Pancreas (tissue), 10 donors: Measurements from ENCODE around the gene SHC1. TPM values are rescaled to one million over a fixed set of nuclear protein-coding genes. Genes with fewer than 3 reads are reported as not detected.

Experiments
- ATAC-seq, 4 donors: fragments of 200-7000 bp; cut with Tn5 transposase; one replicate each; pipeline versions ENCODE4 v1.8.0 to v1.9.1; 2020; ENCODE audit warnings: mild to moderate bottlenecking in 4 of 4, moderate library complexity in 4 of 4
- DNase-seq, 6 donors: peaks; one replicate each; pipeline ENCODE4 v3.0.0-alpha.2; 2020
- FAIRE-seq: peaks from 2 replicates; lab custom pipeline; 2012; peaks lifted over from hg19 to GRCh38; lab: Jason Lieb, UNC
- H3K27ac ChIP-seq, 4 donors: fragments of 200-600 bp; sonication (generic); 1 replicate in 3 of 4; 2 replicates in 1 of 4; pipeline versions ENCODE4 v1.5.0 to v1.8.0; 2020
- H3K27me3 ChIP-seq, 4 donors: fragments of 200-600 bp; one replicate each; pipeline ENCODE4 v1.8.0; 2021
- H3K36me3 ChIP-seq, 3 donors: fragments of 200-600 bp; sonication (generic) in 1 of 3; one replicate each; pipeline versions ENCODE4 v1.5.0 to v1.8.0; 2020 to 2021
- H3K4me1 ChIP-seq, 3 donors: fragments of 200-600 bp; one replicate each; pipeline ENCODE4 v1.8.0; 2021
- H3K4me3 ChIP-seq, 4 donors: fragments of 200-600 bp; sonication (generic) in 2 of 4; one replicate each; pipeline versions ENCODE4 v1.5.0 to v1.8.0; 2020 to 2021
- H3K9me3 ChIP-seq, 4 donors: fragments of 200-600 bp; one replicate each; pipeline ENCODE4 v1.8.0; 2021
- whole genome bisulfite sequencing, 2 donors: extraction: QIAGEN DNeasy Blood & Tissue Kit; methylation state at CpG; one replicate each; pipeline ENCODE4 v1.1.7; 2013; 5-methylcytosine and 5-hydroxymethylcytosine counted together
- intact Hi-C, 3 donors: fragments of 100-400 bp; cut with DNase I; formaldehyde crosslinking; loops; one replicate each; pipeline versions ENCODE4 v1.11.1 to v1.14.2; 2022
- polyA plus RNA-seq, 2 donors: library from polyadenylated mRNA; stranded (reverse); fragments of 200-250 nt; gene quantifications; one replicate each; pipeline ENCODE4 v1.2.3, GENCODE V29; 2013
- total RNA-seq, 6 donors: library from RNA; stranded (reverse); fragmentation: NEBNext Ultra II Directional in 4 of 6; extraction: Animal tissue kit (Norgen Biotek cat#: 25700) in 4 of 6; gene quantifications; one replicate each; pipeline versions ENCODE4 v1.2.1 to v1.2.4, GENCODE V29; 2021 to 2023
- TF ChIP-seq, protein P1 (sequence below), 4 donors: fragments of 200-600 bp; sonication (generic) in 3 of 4; IDR thresholded peaks; one replicate each; pipeline versions ENCODE4 v1.5.0 to v1.8.0; 2021; ENCODE audit warnings: antibody characterized with exemption in 4 of 4
- donor health status: healthy with polysubstance abuse.
- donor health status: DM: no; HTN: no; CAD: no; lungs with moderate emphysema.
- donor health status: DM: no; HTN: no; CAD: no.
- donor health status: control.
- donor health status: control.
- donor health status: Bipolar disorder and iron deficiency.
- donor health status: DM: yes; HTN: yes; CAD: no.
- donor health status: DM: no; HTN: no; CAD: no.
- donor health status: DM: no; HTN: no; CAD: no.
- donor health status: DM: yes; HTN: yes; CAD: no.

SHC1 gene
- total and polyA plus RNA-seq, 8 donors = 32.3 to 53.4 (median 40.7) TPM

- TF ChIP-seq, protein P1, sequence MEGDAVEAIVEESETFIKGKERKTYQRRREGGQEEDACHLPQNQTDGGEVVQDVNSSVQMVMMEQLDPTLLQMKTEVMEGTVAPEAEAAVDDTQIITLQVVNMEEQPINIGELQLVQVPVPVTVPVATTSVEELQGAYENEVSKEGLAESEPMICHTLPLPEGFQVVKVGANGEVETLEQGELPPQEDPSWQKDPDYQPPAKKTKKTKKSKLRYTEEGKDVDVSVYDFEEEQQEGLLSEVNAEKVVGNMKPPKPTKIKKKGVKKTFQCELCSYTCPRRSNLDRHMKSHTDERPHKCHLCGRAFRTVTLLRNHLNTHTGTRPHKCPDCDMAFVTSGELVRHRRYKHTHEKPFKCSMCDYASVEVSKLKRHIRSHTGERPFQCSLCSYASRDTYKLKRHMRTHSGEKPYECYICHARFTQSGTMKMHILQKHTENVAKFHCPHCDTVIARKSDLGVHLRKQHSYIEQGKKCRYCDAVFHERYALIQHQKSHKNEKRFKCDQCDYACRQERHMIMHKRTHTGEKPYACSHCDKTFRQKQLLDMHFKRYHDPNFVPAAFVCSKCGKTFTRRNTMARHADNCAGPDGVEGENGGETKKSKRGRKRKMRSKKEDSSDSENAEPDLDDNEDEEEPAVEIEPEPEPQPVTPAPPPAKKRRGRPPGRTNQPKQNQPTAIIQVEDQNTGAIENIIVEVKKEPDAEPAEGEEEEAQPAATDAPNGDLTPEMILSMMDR (IDR thresholded peaks at IDR 0.05) = no peak
- peak overlapping the region; percentile 58 to 87 (median 70) for H3K4me3 ChIP-seq
- peaks cover 26 to 49% (median 34%) of the 10 kb centered on the region in 3 donors for H3K4me1 ChIP-seq
- H3K9me3 ChIP-seq = no peaks in the 10 kb centered on the region
- H3K36me3 ChIP-seq = no peaks in the 10 kb centered on the region
- WGBS, 2 donors = 4 to 12% methylated on average over 5 of the region's 5 CpGs
- ATAC-seq (no peak), DNase-seq (no peak), FAIRE-seq (no peak)
- intact Hi-C loops = no loop called here
- peak overlapping the region; percentile 80 to 98 (median 92) for H3K27ac ChIP-seq
- no peaks in the 10 kb centered on the region for H3K27me3 ChIP-seq
These were observed 34.0 kb upstream of the SHC1 start for GRCh38 chr1:155004352-155005075.

- Histone ChIP-seq H3K4me3 (peak overlapping the region; percentile 58 to 87 (median 70)), H3K9me3 (no peaks in the 10 kb centered on the region), H3K27ac (peak overlapping the region; percentile 80 to 98 (median 92)), H3K4me1 (peaks cover 27 to 55% (median 33%) of the 10 kb centered on the region in 3 donors), H3K36me3 (no peaks in the 10 kb centered on the region), H3K27me3 (no peaks in the 10 kb centered on the region)
- DNase-seq (peak in 5 of 6 donors; percentile 70 to 77 (median 75)), FAIRE-seq (no peak), ATAC-seq (no peak)
- TF ChIP-seq, protein P1 (IDR thresholded peaks at IDR 0.05) = no peak
- WGBS, 2 donors = 0 to 1% methylated on average over 16 to 34 of the region's 34 CpGs
- intact Hi-C loops = no loop called here
These were observed 33.3 kb upstream of the SHC1 start for GRCh38 chr1:155003766-155004351.

DNA sequence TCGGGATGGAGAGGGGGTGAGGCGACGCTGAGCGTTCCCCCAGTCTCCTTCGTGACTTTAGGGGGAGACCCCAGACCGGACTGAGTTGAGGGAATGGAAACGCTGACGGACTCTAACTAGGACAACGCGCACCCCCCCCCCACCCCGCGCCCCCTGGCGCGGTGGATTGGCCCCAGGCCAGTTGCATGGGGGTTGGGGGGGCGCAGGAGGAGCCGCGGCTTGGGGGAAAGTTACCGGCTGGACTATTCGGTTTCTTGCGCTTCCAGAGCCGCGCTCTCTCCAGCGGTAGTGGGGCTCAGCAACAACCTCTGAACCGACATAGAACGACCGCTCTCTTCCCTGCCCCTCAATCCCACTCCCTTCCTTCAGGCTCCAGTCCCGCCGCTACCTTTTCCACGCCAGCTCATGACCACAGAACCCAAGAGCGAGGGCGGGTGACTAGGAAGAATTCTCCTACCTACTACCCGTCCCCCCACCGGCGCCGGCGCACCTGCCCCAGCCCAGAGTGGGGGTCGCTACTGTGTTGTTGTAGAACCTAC lies 32.7 kb upstream of the SHC1 start:
- TF ChIP-seq, protein P1 (IDR thresholded peaks at IDR 0.05) = no peak
- no peak for FAIRE-seq
- peak in 2 of 6 donors; percentile 63 to 70 for DNase-seq
- Histone ChIP-seq H3K27ac (peak overlapping the region; percentile 80 to 98 (median 92)), H3K36me3 (no peaks in the 10 kb centered on the region), H3K9me3 (no peaks in the 10 kb centered on the region), H3K27me3 (no peaks in the 10 kb centered on the region), H3K4me3 (peak overlapping the region; percentile 58 to 87 (median 70)), H3K4me1 (peaks cover 27 to 53% (median 27%) of the 10 kb centered on the region in 3 donors)
- intact Hi-C loops = no loop called here
- ATAC-seq = no peak
- 0 to 1% methylated on average over 28 to 37 of the region's 37 CpGs for WGBS, 2 donors

DNA sequence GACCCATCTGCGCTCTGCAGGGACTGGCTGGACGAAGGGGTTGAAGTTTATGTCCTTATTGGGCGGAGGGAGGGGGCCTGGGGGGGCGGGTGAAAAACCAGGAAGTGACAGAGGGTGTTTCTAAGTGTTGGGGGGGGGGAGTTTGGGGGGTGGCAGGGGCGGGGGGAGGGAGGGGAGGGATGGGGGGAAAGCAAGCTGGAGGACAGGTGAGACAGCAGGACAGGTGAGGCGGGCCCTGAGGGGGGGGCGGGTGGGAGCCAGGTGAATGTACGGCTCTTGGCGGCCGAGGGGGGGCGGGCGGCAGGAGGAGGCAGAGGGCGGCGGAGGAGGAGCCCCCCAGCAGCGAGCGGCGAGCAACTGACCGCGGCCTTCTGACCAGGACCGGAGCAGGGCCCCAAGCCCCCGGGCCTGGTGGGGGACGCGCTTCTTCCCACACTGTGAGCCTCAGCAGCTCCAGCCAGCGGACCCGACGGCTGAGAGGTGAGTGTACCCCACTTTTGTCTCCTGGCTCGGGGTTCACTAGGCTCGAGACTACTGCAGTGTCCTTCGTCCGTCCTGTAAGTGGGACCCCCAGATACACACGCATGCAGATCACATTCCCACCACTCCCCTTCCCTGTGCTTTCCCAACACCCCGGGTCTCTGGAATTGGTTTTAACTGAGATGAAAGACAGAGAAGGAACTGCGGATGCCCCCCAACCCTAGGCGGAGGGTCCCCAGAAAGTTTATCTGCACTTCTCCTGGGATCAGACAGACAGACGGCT lies 32.1 kb upstream of the SHC1 start, which contains the start of gene ZBTB7B:
Gene ZBTB7B, plus strand, starts transcription at position 339 of the 763 bp plus-strand sequence. CDS start 11,859 bp downstream, outside the sequence.
- Histone ChIP-seq H3K9me3 (no peaks in the 10 kb centered on the region), H3K4me1 (peaks cover 22 to 47% (median 26%) of the 10 kb centered on the region in 3 donors), H3K27me3 (no peaks in the 10 kb centered on the region), H3K4me3 (peak within 1 kb of the TSS; percentile 58 to 87 (median 72)), H3K36me3 (no peaks in the 10 kb centered on the region), H3K27ac (peak within 1 kb of the TSS; percentile 95 to 98 (median 97))
- TF ChIP-seq, protein P1 (IDR thresholded peaks at IDR 0.05) = no peak
- DNase-seq (peak in 5 of 6 donors; percentile 70 to 81 (median 76)), FAIRE-seq (no peak), ATAC-seq (peak; percentile 6 to 12 (median 7))
- WGBS, 2 donors = 0 to 1% methylated on average over 17 to 33 of the region's 35 CpGs
- intact Hi-C loops = no loop called here
